ENCODE results near the gene MPST. TPM values are rescaled to one million over a fixed set of nuclear protein-coding genes. Genes with fewer than 3 reads are reported as not detected.

The MPST gene
- 98.2 and 101 TPM in 2 replicates for total RNA-seq
- long read RNA-seq, transcript MPST-203 (3 exons, 1,345 nt): major isoform, 16 of 33 reads
- long read RNA-seq, transcript MPST-206 (3 exons, 1,331 nt): minor isoform, 7 of 33 reads
- long read RNA-seq, partial matches to known transcripts: 6 of 33 reads
- long read RNA-seq, other reads (novel, unspliced or antisense): 2 of 33 reads

GRCh38 chr22:37019309-37020191 lies at the start of gene MPST, which contains the start of gene TST:
TSS of gene MPST (plus strand) at chr22:37019742. CDS start at chr22:37019837, 95 bp downstream.
TSS of gene TST (minus strand) at chr22:37019447. CDS start at chr22:37018732, 715 bp downstream.
- Mint-ChIP-seq H3K36me3 (ENCODE audit: insufficient read depth) (peaks cover 9% of the 10 kb centered on the region), H3K27me3 (no peaks in the 10 kb centered on the region), H3K9me3 (ENCODE audit: low read depth) (no peaks in the 10 kb centered on the region), H3K4me1 (ENCODE audit: low read depth) (peaks cover 34% of the 10 kb centered on the region), H3K4me3 (ENCODE audit: low read depth) (peak within 1 kb of the TSS; percentile 95), H3K27ac (peak within 1 kb of the TSS; percentile 97)
- DNase-seq (ENCODE audit: low spot score, unreplicated experiment): peak; percentile 62
- peak; percentile 30 for TF ChIP-seq CTCF (IDR thresholded peaks at IDR 0.05; ENCODE audit: unreplicated experiment)

- TF ChIP-seq CTCF (IDR thresholded peaks at IDR 0.05; ENCODE audit: unreplicated experiment): no peak
- H3K27me3 Mint-ChIP-seq: peaks cover 23% of the 10 kb centered on the region
- no peaks in the 10 kb centered on the region for H3K9me3 Mint-ChIP-seq (ENCODE audit: low read depth)
These were observed 48.0 kb upstream of the MPST start for GRCh38 chr22:36971341-36972125.

DNA sequence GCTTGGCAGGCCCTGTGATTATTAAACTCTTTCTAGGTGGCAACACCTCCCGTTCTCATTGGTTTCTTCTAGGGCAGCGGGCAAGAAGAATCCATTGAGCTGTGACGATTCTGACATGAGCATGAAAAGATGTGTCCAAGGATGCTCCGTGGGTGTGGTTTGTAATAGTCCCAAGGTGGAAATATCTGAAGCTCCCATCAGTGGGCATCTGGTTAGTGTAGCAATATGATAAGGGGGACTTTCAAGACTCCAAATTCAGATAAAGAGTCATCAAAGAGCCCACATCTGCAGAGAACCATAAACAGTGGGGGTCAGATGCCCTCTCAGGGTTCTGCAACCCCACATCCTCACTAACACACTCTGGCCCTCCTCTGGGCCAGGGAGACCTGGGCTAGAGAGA lies 42.9 kb upstream of the MPST start:
- Mint-ChIP-seq H3K36me3 (ENCODE audit: insufficient read depth) (no peaks in the 10 kb centered on the region), H3K4me3 (ENCODE audit: low read depth) (no peak overlapping the region)

More at GRCh38 chr22:36971341-36972125, 48.0 kb upstream of the MPST start:
- DNase-seq (ENCODE audit: low spot score, unreplicated experiment): no peak
- no peaks in the 10 kb centered on the region for H3K36me3 Mint-ChIP-seq (ENCODE audit: insufficient read depth)
- no peak overlapping the region for H3K27ac Mint-ChIP-seq
- no peak overlapping the region for H3K4me3 Mint-ChIP-seq (ENCODE audit: low read depth)
- H3K4me1 Mint-ChIP-seq (ENCODE audit: low read depth): no peaks in the 10 kb centered on the region

DNA sequence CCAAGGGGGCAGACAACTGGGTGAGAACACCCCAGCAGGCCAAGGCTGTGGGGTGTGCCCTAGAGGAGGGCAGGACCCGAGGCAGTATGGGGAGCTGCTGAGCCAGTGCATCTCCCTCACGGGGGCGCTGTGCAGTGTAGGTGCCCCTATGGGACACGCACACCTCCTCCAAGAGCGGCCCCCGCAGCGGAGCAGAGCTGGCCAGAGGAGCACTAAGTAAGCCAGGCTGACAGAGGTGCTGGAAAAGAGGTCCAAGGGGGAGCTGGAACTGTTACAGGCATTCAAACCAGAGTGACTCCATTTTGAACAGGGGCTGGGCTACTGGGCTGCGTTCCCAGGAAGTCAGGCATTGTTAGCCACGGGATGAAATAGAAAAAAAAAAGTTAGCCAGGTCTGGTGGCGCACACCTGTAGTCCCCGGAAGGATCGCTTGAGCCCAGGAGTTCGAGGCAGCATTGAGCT lies 42.1 kb upstream of the MPST start:
- peaks cover 2% of the 10 kb centered on the region for H3K4me1 Mint-ChIP-seq (ENCODE audit: low read depth)
- H3K9me3 Mint-ChIP-seq (ENCODE audit: low read depth): no peaks in the 10 kb centered on the region
- peak overlapping the region; percentile 91 for H3K27ac Mint-ChIP-seq
- peak; percentile 59 for DNase-seq (ENCODE audit: low spot score, unreplicated experiment)
- peak; percentile 60 for TF ChIP-seq CTCF (IDR thresholded peaks at IDR 0.05; ENCODE audit: unreplicated experiment)
- H3K36me3 Mint-ChIP-seq (ENCODE audit: insufficient read depth): no peaks in the 10 kb centered on the region
- peaks cover 30% of the 10 kb centered on the region for H3K27me3 Mint-ChIP-seq
- peak overlapping the region; percentile 77 for H3K4me3 Mint-ChIP-seq (ENCODE audit: low read depth)

More for the DNA sequence above, 42.9 kb upstream of the MPST start:
- peaks cover 29% of the 10 kb centered on the region for H3K27me3 Mint-ChIP-seq
- H3K9me3 Mint-ChIP-seq (ENCODE audit: low read depth): no peaks in the 10 kb centered on the region
- DNase-seq (ENCODE audit: low spot score, unreplicated experiment): no peak
- peaks cover 2% of the 10 kb centered on the region for H3K4me1 Mint-ChIP-seq (ENCODE audit: low read depth)
- H3K27ac Mint-ChIP-seq: no peak overlapping the region
- TF ChIP-seq CTCF (IDR thresholded peaks at IDR 0.05; ENCODE audit: unreplicated experiment): no peak
